ENCODE results near the gene ZBTB46.

DNA sequence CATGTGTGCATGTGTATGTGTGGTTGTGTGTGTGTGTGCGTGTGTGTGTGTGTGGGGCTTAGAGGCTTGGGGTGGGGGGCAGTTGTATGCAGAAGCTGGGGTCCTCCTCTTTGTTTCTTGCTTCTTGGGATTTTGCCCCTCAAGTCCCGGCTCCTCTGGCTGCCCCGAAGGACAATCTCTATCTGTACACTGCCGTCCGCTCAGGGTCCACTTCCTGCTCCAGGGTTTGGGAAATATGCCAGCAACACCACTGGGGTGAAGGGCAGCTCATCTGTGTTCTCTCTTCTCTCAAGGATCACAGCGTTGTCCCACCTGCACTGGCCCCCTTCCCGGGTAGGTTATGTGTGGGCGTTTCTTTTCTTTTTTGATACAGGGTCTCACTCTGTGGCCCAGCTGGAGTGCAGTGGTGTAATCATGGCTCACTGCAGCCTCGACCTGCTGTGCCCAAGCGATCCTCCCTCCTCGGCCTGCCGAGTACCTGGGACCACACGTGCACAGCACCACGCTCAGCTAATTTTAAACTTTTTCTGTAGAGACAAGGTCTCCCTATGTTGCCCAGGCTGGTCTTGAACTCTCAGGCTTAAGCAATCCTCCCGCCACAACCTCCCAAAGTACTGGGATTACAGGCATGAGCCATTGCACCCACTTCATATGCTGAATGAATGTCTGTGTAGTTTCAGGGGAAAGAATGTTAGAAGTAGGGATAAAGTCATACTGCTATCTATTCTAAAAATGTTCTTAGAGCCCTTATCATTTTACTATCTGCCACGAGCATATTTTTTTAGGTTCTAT lies 65.8 kb downstream of the ZBTB46 start:
- TF ChIP-seq, protein P1, sequence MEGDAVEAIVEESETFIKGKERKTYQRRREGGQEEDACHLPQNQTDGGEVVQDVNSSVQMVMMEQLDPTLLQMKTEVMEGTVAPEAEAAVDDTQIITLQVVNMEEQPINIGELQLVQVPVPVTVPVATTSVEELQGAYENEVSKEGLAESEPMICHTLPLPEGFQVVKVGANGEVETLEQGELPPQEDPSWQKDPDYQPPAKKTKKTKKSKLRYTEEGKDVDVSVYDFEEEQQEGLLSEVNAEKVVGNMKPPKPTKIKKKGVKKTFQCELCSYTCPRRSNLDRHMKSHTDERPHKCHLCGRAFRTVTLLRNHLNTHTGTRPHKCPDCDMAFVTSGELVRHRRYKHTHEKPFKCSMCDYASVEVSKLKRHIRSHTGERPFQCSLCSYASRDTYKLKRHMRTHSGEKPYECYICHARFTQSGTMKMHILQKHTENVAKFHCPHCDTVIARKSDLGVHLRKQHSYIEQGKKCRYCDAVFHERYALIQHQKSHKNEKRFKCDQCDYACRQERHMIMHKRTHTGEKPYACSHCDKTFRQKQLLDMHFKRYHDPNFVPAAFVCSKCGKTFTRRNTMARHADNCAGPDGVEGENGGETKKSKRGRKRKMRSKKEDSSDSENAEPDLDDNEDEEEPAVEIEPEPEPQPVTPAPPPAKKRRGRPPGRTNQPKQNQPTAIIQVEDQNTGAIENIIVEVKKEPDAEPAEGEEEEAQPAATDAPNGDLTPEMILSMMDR (IDR thresholded peaks at IDR 0.05; ENCODE audit: low read depth, low read length, missing input control): no peak
- no peak for TF ChIP-seq YY1 (IDR thresholded peaks at IDR 0.05)
